GM19023 (cell line): ENCODE results near the gene TSHZ2.
"Not testable (repeated sequence)": the region's sequence is repeated elsewhere in the genome, so short reads cannot be mapped to it uniquely, and the experiment has no call there.

Experiments
- ATAC-seq: cut with Tn5 transposase; IDR thresholded peaks from one replicate; pipeline ENCODE4 v1.9.1; 2021; ENCODE audit warnings: mild to moderate bottlenecking, moderate library complexity; ENCODE audit not compliant: unreplicated experiment

TSHZ2 gene

GRCh38 chr20:53480913-53481312, 508.8 kb downstream of the TSHZ2 start:
- no peak for ATAC-seq

DNA sequence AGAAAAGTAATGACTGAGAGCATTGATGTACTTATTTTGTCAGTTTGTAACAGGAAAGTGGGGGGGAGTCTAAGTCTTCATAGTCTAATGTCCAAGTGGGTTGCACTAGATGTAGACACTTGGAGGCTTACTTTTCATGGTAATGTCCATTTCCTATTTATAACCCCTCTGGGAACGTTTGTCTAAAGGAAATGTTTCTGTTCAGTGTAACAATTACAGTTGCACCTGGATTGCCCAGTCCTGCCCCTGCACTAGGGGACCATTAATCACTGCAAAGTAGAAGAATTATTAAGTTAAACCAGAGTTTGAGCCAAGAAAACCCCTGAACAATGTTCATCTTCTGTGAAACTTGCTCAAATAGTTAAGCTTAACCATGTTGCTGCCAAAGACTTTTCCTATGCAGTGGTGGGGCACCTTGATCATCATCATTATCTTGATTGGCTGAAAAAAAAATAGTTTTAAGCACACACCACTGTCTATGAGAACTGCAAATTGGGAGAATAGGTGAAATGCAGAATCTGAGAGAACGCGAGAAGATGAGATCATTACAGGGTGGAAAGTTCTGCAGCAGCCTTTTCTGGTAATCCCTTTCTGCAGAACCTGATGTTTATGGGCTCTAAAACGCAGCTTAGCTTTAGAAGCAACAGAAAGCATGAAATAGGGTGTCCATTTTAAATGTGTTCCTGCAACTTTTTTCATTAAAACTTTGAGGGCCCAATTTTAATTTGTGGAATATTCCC, 515.5 kb downstream of the TSHZ2 start:
- no peak for ATAC-seq

DNA sequence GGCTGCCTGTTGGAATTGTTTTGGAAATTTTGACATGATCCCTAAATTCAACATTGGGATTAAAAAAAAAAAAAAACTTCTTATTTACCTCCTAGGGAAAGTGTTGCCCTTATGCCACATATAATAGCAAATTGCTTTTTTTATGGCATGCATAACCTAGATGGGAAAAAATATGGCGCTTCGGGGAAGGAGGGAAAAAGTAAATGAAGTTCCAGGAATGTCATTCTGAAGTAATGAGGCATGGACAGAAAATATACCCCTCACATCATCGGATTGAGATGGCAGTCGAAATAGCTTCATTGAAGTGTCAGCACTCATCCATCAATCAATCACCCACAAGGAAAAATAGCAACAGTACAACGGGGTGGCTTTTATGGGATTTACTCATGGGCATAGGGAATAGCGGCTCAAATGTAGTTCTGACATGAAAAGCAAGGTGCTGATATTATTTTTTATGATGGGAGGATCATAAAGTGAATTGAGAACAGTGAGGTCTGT, 516.7 kb downstream of the TSHZ2 start:
- ATAC-seq: no peak

GRCh38 chr20:53489528-53489927, 517.4 kb downstream of the TSHZ2 start:
- no peak for ATAC-seq

DNA sequence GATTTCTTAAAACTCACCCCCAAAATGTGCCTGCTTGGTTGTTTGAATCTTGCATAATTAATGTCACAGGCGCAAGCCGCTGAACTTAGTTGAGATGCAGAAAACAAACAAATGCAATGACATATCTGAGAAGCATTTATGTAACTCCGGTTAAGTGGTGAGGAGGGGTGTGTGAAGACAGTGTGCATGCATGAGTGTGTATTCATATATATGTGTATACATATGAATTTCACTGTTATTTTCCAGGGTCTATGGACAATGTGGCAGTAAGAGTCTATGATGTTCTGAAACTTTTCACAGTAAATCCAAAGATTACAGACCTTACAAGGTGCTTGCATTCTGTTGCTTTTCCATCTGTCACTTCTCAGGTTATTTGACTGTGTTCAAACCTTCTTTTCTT, 518.5 kb downstream of the TSHZ2 start:
- no peak for ATAC-seq

DNA sequence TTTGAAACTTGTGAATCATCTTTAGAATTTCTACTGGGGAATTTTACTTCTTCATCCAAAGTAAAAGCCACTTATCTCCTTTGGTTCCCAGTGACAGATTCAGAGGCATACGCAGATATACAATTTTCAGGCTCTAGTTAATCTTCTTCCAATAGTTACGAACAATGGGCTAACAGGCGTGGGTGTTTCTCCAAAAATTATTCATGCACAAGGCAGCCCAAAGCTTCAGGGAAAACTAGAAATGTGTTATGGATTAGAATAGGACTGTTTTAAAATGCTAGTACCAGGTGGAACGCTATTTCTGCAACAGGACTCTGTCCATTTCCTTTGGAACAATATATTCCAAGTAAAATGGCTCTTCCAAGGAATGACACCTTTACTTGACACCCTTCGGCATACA, 519.3 kb downstream of the TSHZ2 start:
- no peak for ATAC-seq

GRCh38 chr20:53492212-53492611, 520.1 kb downstream of the TSHZ2 start:
- no peak for ATAC-seq

DNA sequence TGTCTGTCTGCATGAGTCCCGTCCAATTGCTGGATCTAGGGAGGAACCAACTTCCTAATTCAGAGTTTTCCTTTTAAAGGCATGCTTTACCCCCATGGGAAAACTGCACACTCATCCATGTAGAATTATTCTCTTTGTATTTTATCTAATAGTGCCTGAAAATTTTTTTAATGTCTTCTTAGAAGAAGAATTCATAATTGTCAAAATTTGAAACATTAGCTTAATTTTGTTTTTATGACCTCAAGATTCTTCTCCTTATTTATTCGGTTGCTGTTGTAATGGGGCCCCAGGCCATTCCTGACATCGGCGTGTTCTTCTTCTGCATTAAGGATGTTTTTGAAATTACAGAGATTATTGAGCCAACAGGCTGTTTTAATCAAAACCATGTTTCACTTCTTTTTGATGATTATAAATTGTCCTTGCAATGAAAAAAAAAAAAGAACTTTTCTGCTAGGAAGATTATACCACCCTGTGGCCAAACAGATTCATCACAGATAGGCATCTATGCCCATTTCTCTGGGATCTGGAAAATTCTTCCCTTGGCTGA, 521.2 kb downstream of the TSHZ2 start:
- no peak for ATAC-seq

- no peak for ATAC-seq
Measured at GRCh38 chr20:53494753-53495152, 522.6 kb downstream of the TSHZ2 start.

GRCh38 chr20:53495398-53496092, 523.4 kb downstream of the TSHZ2 start:
- no peak for ATAC-seq

DNA sequence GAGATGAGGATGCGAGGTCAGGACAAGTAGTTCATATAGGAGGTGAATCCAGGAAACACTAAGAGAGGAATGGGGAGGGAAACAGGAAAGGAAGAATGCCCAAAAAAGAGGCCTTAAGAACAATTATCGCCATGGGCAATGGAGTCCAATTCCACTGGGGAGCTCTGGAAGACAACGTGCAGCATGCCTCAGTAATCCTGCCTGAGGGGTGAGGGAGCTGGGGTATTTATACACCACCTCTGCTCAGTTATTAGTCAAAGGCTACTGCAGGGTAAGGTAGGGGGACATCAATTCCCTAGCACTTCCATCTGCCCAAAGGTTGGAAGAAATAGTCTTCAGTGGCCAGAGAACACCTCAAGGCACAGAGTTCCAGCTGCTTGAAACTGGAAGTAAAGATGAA, 525.1 kb downstream of the TSHZ2 start:
- no peak for ATAC-seq

DNA sequence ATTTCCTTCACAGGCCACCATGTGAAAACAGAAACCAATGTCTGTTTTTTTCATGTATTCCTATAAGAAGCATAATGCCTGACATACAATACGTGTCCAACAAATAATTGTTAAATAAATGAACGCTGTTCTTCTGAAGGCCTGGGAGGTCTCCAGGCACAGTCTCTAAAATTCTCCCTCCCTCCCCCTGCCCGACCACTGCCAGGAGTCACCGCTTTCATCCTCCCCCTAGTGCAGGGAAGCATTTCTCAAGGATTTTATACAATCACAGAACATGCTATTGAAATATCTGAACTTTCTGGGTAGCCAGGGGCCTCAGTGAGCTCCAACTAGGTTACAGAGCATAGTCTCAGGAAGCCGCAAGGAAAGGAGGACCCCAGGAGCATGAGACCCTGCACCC, 526.2 kb downstream of the TSHZ2 start:
- no peak for ATAC-seq

- ATAC-seq: no peak
Measured at GRCh38 chr20:53500651-53501050, 528.5 kb downstream of the TSHZ2 start.

- no peak for ATAC-seq
Measured at GRCh38 chr20:53502820-53503219, 530.7 kb downstream of the TSHZ2 start.

GRCh38 chr20:53503517-53503919, 531.4 kb downstream of the TSHZ2 start:
- no peak for ATAC-seq

DNA sequence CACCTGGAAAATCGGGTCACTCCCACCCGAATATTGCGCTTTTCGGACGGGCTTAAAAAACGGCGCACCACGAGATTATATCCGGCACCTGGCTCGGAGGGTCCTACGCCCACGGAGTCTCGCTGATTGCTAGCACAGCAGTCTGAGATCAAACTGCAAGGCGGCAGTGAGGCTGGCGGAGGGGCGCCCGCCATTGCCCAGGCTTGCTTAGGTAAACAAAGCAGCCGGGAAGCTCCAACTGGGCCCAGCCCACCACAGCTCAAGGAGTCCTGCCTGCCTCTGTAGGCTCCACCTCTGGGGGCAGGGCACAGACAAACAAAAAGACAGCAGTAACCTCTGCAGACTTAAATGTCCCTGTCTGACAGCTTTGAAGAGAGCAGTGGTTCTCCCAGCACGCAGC, 531.9 kb downstream of the TSHZ2 start:
- ATAC-seq: not testable (repeated sequence)

DNA sequence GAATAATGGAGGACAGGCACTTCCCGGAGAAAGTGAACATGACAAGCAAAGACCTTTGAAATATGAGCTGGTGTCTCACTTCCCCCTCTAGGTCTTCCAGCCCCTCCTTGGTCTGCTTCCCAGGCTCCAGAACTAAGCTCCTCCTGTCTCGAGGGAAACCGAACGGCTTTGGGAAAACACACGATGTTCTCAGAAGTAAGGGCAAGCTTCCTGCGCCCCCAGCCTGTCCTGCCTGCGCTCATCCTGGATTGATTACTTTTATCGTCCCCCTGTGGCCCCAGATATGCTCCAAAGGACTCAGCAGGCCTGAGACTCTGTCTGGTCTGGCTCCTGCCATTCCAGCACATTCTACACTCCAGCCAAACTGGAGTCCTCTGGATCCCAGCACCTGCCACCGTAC, 538.1 kb downstream of the TSHZ2 start:
- ATAC-seq: no peak

DNA sequence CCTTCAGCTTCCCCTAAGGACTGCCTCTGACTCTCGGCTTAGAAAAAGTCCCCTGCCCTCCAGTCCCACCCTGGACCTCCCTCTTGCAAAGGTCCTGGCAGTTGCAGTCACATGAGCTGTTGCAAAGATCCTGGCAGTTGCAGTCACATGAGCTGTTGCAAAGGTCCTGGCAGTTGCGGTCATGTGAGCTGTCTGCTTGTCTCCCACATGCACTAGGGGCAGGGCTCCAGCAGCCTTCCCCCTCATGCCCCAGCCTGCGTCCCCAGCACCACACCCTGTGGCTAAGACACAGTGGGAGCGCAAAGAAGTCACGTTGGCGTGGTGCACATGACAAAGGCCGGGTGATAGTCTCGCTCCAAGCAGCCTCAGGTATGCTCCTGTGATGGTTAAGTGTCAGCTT, 538.5 kb downstream of the TSHZ2 start:
- no peak for ATAC-seq

DNA sequence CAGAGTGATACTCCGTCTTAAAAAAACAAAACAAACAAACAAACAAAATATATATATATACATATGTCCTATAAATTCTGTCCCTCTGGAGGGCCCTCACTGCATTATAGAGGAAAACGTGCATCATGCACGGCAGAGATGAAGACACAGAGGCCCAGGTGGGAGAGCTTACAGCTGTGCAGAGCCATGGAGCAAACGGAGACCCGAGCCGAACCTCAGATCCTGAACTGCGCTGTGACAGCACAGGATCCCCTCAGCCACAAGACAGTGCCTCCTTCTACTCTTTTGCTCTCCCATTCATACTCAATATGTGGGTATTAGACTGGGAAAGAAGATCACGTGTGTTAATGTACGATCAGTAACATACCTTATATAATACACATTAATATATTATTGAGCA, 539.9 kb downstream of the TSHZ2 start:
- ATAC-seq: no peak

DNA sequence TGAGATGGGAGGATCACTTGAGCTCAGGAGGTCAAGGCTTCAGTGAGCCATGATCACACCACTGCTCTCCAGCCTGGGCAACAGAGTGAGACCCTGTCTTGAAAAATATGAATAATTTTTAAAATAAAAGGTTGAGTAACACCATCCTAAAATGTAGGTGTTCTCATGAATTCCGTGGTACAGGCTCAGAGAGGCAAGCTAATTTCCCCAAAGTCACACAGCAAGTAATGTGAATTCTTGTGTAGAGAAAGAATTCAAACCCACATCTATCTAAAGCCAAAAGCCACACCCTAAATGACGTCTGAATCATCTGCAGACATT, 541.0 kb downstream of the TSHZ2 start:
- ATAC-seq: no peak

DNA sequence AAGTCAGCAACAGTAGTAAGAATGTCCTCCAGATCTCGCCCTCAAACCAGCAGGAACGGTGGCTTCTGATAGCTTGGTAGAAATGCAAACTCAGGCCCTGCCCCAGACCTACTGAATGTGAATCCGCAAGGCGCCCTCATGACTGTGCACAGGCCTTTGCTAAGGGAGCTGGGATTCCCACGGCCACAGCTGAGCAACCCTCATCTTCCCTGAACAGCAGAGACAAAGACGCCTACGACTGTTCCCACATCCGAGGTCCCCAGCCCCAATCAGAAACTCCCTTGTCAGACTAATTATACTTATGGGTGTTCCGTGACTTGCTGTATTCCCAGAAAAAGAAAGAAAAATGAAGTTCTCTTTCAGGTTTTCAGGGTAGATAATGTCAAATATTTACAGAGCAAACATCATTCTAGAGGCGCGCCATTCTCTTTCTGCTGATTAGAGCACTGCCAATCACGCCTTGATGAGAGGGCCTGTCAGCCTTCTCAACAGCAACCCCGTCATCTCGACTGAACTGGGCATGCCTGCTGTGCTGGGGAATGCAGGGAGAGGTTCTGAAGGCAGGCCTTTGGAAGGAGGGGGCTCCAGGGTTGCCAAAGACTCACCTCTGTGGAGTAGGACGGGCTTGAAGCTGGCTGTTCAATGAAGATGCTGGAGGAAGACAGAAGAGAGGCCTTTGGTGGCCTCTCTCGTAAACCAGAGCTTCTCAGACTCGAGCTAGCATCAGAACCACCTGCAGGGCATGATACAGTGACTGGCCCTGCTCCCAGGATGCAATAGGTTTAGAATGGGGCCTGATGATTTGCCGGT, 541.5 kb downstream of the TSHZ2 start:
- no peak for ATAC-seq

GRCh38 chr20:53515749-53516148, 543.6 kb downstream of the TSHZ2 start:
- no peak for ATAC-seq
